GM13976 (cell line): Measurements from ENCODE around the gene CFL2.

Experiments
- DNase-seq: peaks from one replicate; pipeline ENCODE4 v3.0.0; 2012; ENCODE audit warnings: low spot score
- CTCF ChIP-seq: IDR thresholded peaks from 2 replicates; pipeline ENCODE4 v1.5.1; 2012; ENCODE audit warnings: borderline replicate concordance, mild to moderate bottlenecking; ENCODE audit not compliant: insufficient read depth; ENCODE audit errors: extremely low read depth, missing control alignments, control extremely low read depth
- in situ Hi-C: fragments of 300-500 bp; cut with MboI; formaldehyde crosslinking; loops from one replicate; pipeline ENCODE4 v1.12.0; 2022; ENCODE audit warnings: low sequenced_read_pairs, mixed read lengths, inconsistent platforms; ENCODE audit not compliant: unreplicated experiment

The CFL2 gene

GRCh38 chr14:34714320-34715126 lies at the start of gene CFL2:
TSS of gene CFL2 (minus strand) at chr14:34714593. CDS start at chr14:34714540, 53 bp downstream.
- in situ Hi-C loops, result no loop called here
- DNase-seq, result peak; percentile 93
- no peak for TF ChIP-seq CTCF

GRCh38 chr14:34755215-34755614 lies 40.8 kb upstream of the CFL2 start:
- no peak for TF ChIP-seq CTCF
- DNase-seq, result no peak
- in situ Hi-C loops, result no loop called here

GRCh38 chr14:34754687-34755086 lies 40.3 kb upstream of the CFL2 start:
- TF ChIP-seq CTCF, result no peak
- DNase-seq, result no peak
- in situ Hi-C loops, result no loop called here

GRCh38 chr14:34750670-34751069 lies 36.3 kb upstream of the CFL2 start:
- no peak for TF ChIP-seq CTCF
- in situ Hi-C loops, result no loop called here

GRCh38 chr14:34750233-34750632 lies 35.8 kb upstream of the CFL2 start:
- in situ Hi-C loops, result no loop called here
- no peak for DNase-seq

More at GRCh38 chr14:34750670-34751069, 36.3 kb upstream of the CFL2 start:
- no peak for DNase-seq

GRCh38 chr14:34749408-34749807 lies 35.0 kb upstream of the CFL2 start:
- no peak for DNase-seq
- no peak for TF ChIP-seq CTCF
- in situ Hi-C loops, result no loop called here

More at GRCh38 chr14:34750233-34750632, 35.8 kb upstream of the CFL2 start:
- no peak for TF ChIP-seq CTCF
